Measurements from ENCODE around the gene AGXT2. TPM values are rescaled to one million over a fixed set of nuclear protein-coding genes. Genes with fewer than 3 reads are reported as not detected.

The AGXT2 gene
- total and polyA plus RNA-seq, 2 donors (not counting 1 experiment from before 2014, with no cell fraction given): not detected

DNA sequence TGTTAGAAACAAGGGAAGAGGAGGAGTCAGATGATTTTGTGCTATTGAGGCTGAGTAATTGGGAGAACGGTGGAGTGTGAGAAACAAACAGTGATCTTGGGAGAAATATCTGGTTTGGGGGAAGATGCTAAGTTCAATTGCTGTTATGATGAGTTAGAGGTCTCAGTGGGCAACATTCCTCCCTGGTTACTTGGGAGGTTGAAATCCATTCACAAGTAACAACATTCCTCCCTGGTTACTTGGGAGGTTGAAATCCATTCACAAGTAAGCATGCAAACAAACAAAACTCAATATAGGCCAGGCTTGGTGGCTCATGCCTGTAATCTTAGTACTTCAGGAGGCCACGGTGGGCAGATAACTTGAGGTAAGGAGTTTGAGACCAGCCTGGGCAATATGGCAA is 38.7 kb downstream of the AGXT2 start:
- H3K27me3 ChIP-seq (ENCODE audit: control insufficient read depth, insufficient read depth, low read length): peaks cover 4% of the 10 kb centered on the region
- H3K27ac ChIP-seq (ENCODE audit: insufficient read depth, low read length): no peak overlapping the region
- H3K4me2 ChIP-seq (ENCODE audit: extremely low read depth, insufficient read depth, low read length): no peak overlapping the region
- H3K4me3 ChIP-seq (replicated peaks in 1 of 4; ENCODE audit: control extremely low read depth in 1 of 4, insufficient read depth in 1 of 4, low read depth in 3 of 4, low read length in 4 of 4): no peak overlapping the region
- no peak overlapping the region for H2AFZ ChIP-seq (ENCODE audit: low read length)
- TF ChIP-seq, protein P1, sequence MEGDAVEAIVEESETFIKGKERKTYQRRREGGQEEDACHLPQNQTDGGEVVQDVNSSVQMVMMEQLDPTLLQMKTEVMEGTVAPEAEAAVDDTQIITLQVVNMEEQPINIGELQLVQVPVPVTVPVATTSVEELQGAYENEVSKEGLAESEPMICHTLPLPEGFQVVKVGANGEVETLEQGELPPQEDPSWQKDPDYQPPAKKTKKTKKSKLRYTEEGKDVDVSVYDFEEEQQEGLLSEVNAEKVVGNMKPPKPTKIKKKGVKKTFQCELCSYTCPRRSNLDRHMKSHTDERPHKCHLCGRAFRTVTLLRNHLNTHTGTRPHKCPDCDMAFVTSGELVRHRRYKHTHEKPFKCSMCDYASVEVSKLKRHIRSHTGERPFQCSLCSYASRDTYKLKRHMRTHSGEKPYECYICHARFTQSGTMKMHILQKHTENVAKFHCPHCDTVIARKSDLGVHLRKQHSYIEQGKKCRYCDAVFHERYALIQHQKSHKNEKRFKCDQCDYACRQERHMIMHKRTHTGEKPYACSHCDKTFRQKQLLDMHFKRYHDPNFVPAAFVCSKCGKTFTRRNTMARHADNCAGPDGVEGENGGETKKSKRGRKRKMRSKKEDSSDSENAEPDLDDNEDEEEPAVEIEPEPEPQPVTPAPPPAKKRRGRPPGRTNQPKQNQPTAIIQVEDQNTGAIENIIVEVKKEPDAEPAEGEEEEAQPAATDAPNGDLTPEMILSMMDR (conservative IDR thresholded peaks at IDR 0.05 in 1 of 2, IDR thresholded peaks at IDR 0.05 in 1 of 2; ENCODE audit: low read depth in 1 of 2, low read length in 2 of 2): no peak
- no peaks in the 10 kb centered on the region for H3K4me1 ChIP-seq (ENCODE audit: control insufficient read depth, extremely low read depth, insufficient read depth, low read length)
- H3K9me3 ChIP-seq (ENCODE audit: control insufficient read depth, insufficient read depth, low read depth, low read length): no peaks in the 10 kb centered on the region
- H3K79me2 ChIP-seq (ENCODE audit: control insufficient read depth, insufficient read depth, low read length): no peaks in the 10 kb centered on the region
- no peak for DNase-seq (ENCODE audit: low read depth in 2 of 2)
- H3K9ac ChIP-seq (ENCODE audit: insufficient read depth, low read length): no peak overlapping the region
- no peaks in the 10 kb centered on the region for H4K20me1 ChIP-seq (ENCODE audit: control insufficient read depth, extremely low read depth, insufficient read depth, low read length)
- H3K36me3 ChIP-seq (ENCODE audit: control insufficient read depth, insufficient read depth, low read length): no peaks in the 10 kb centered on the region

- DNase-seq (ENCODE audit: low read depth in 2 of 2): no peak
- Histone ChIP-seq H3K4me2 (ENCODE audit: extremely low read depth, insufficient read depth, low read length) (no peak overlapping the region), H3K79me2 (ENCODE audit: control insufficient read depth, insufficient read depth, low read length) (no peaks in the 10 kb centered on the region), H3K4me3 (replicated peaks in 1 of 4; ENCODE audit: control extremely low read depth in 1 of 4, insufficient read depth in 1 of 4, low read depth in 3 of 4, low read length in 4 of 4) (no peak overlapping the region), H3K9ac (ENCODE audit: insufficient read depth, low read length) (no peak overlapping the region), H2AFZ (ENCODE audit: low read length) (no peak overlapping the region), H3K4me1 (ENCODE audit: control insufficient read depth, extremely low read depth, insufficient read depth, low read length) (no peaks in the 10 kb centered on the region), H3K27me3 (ENCODE audit: control insufficient read depth, insufficient read depth, low read length) (no peaks in the 10 kb centered on the region), H4K20me1 (ENCODE audit: control insufficient read depth, extremely low read depth, insufficient read depth, low read length) (no peaks in the 10 kb centered on the region), H3K27ac (ENCODE audit: insufficient read depth, low read length) (no peak overlapping the region), H3K36me3 (ENCODE audit: control insufficient read depth, insufficient read depth, low read length) (no peaks in the 10 kb centered on the region), H3K9me3 (ENCODE audit: control insufficient read depth, insufficient read depth, low read depth, low read length) (no peaks in the 10 kb centered on the region)
- TF ChIP-seq, protein P1 (conservative IDR thresholded peaks at IDR 0.05 in 1 of 2, IDR thresholded peaks at IDR 0.05 in 1 of 2; ENCODE audit: low read depth in 1 of 2, low read length in 2 of 2): no peak
- TF ChIP-seq EZH2 (IDR thresholded peaks at IDR 0.05; ENCODE audit: low read length, missing control alignments): no peak
These were observed 43.0 kb downstream of the AGXT2 start for GRCh38 chr5:35004771-35005170.

DNA sequence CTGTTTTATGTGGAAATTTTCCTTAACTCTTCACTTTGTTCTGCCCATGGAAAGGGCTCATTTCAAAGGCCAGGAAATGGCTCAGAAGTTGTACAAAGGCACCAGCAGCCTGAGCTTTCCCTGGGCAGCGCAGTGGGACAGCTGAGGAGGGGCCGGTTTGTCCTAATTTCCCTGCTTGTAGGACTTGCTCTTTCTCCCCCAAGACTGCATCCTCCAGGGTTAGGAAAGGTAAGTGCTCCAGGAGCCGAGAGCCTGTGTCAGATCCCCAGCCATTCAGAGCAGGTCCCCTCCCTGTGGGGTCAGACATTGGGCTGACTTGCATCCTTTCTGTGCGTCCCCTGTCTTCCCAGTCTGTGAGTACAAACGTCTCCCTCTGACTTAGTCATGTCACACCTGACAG is 43.5 kb downstream of the AGXT2 start:
- Histone ChIP-seq H3K36me3 (ENCODE audit: control insufficient read depth, insufficient read depth, low read length) (no peaks in the 10 kb centered on the region), H3K4me1 (ENCODE audit: control insufficient read depth, extremely low read depth, insufficient read depth, low read length) (no peaks in the 10 kb centered on the region), H4K20me1 (ENCODE audit: control insufficient read depth, extremely low read depth, insufficient read depth, low read length) (no peaks in the 10 kb centered on the region), H3K79me2 (ENCODE audit: control insufficient read depth, insufficient read depth, low read length) (no peaks in the 10 kb centered on the region), H3K4me3 (replicated peaks in 1 of 4; ENCODE audit: control extremely low read depth in 1 of 4, insufficient read depth in 1 of 4, low read depth in 3 of 4, low read length in 4 of 4) (no peak overlapping the region), H3K4me2 (ENCODE audit: extremely low read depth, insufficient read depth, low read length) (no peak overlapping the region), H3K9ac (ENCODE audit: insufficient read depth, low read length) (no peak overlapping the region), H2AFZ (ENCODE audit: low read length) (no peak overlapping the region), H3K27ac (ENCODE audit: insufficient read depth, low read length) (no peak overlapping the region), H3K27me3 (ENCODE audit: control insufficient read depth, insufficient read depth, low read length) (peaks cover under 1% of the 10 kb centered on the region), H3K9me3 (ENCODE audit: control insufficient read depth, insufficient read depth, low read depth, low read length) (no peaks in the 10 kb centered on the region)
- TF ChIP-seq EZH2 (IDR thresholded peaks at IDR 0.05; ENCODE audit: low read length, missing control alignments): no peak
- TF ChIP-seq, protein P1 (conservative IDR thresholded peaks at IDR 0.05 in 1 of 2, IDR thresholded peaks at IDR 0.05 in 1 of 2; ENCODE audit: low read depth in 1 of 2, low read length in 2 of 2): no peak
- no peak for DNase-seq (ENCODE audit: low read depth in 2 of 2)

All from fibroblast of lung (primary cell).